ENCODE data around the gene TNFRSF19. TPM values are rescaled to one million over a fixed set of nuclear protein-coding genes. Genes with fewer than 3 reads are reported as not detected.

Gene TNFRSF19
- total and polyA plus RNA-seq, 8 donors: 1.5 to 14.1 (median 3.0) TPM

DNA sequence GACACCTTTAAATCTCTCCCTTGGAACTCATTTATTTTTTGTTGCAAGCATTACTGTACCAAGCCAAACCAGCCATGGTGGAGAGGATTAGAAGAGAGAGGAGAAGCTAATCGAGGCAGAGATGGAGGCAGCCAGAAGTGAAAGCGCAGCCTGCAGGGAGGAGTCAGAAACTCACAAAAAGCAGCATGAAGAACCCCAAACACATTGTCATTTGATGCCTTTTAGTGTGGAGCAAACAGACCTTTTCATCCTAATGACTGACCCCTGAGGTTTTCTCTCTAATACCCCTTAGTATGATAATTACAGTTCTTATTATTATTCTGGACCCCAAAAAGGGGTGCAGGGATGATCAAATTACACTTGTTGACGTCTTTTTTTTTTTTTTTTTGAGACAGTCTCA lies 62.5 kb downstream of the TNFRSF19 start:
- no peaks in the 10 kb centered on the region for H3K36me3 ChIP-seq
- ATAC-seq (no peak), DNase-seq (no peak), FAIRE-seq (no peak)
- 80 to 87% methylated on average over 3 of the region's 3 CpGs for WGBS, 2 donors
- no peaks in the 10 kb centered on the region for H3K9me3 ChIP-seq
- H3K4me3 ChIP-seq: no peak overlapping the region
- peaks cover 6 to 29% (median 19%) of the 10 kb centered on the region in 3 donors for H3K4me1 ChIP-seq
- no peak for TF ChIP-seq CTCF (IDR thresholded peaks at IDR 0.05)
- no peaks in the 10 kb centered on the region for H3K27me3 ChIP-seq
- H3K27ac ChIP-seq: no peak overlapping the region
- intact Hi-C loops (cut with DNase I): no loop called here

DNA sequence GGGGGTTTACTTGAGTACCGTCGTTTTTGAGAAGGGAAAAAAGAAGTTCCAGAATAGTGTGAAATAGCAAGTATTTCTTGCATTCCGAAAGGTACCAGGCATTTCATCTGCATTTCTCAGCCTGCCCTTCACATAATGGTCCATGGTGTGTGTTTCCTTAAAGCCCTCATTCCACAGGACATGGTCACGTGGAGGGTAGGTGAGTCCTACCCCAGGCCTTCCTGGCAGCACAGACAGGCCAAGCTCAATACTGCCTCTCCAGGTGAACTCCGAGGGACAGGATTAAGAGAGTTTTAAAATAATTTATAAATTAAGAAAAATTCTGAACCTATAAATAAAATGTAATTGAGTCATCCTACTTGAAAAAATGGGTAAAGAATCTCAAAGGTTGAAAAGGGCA lies 64.7 kb downstream of the TNFRSF19 start:
- no peaks in the 10 kb centered on the region for H3K36me3 ChIP-seq
- WGBS, 2 donors: 84 to 89% methylated on average over 5 of the region's 5 CpGs
- no peak for TF ChIP-seq CTCF (IDR thresholded peaks at IDR 0.05)
- DNase-seq: no peak
- H3K27me3 ChIP-seq: no peaks in the 10 kb centered on the region
- peaks cover 0 to 17% (median 7%) of the 10 kb centered on the region in 3 donors for H3K4me1 ChIP-seq
- H3K4me3 ChIP-seq: no peak overlapping the region
- no peak overlapping the region for H3K27ac ChIP-seq
- no peaks in the 10 kb centered on the region for H3K9me3 ChIP-seq
- no peak for ATAC-seq
- no peak for FAIRE-seq
- intact Hi-C loops (cut with DNase I): no loop called here

- FAIRE-seq (no peak), ATAC-seq (no peak)
Measured at GRCh38 chr13:23636360-23636759, 66.1 kb downstream of the TNFRSF19 start.

GRCh38 chr13:23637829-23638228 lies 67.6 kb downstream of the TNFRSF19 start:
- ATAC-seq (no peak), DNase-seq (no peak), FAIRE-seq (no peak)
- no peak for TF ChIP-seq CTCF (IDR thresholded peaks at IDR 0.05)
- Histone ChIP-seq H3K4me3 (no peak overlapping the region), H3K4me1 (peaks cover 0 to 4% (median 0%) of the 10 kb centered on the region in 3 donors), H3K36me3 (no peaks in the 10 kb centered on the region), H3K9me3 (no peaks in the 10 kb centered on the region), H3K27ac (no peak overlapping the region), H3K27me3 (no peaks in the 10 kb centered on the region)
- 58 to 59% methylated on average over 9 of the region's 9 CpGs for WGBS, 2 donors
- intact Hi-C loops (cut with DNase I): no loop called here

More at GRCh38 chr13:23636360-23636759, 66.1 kb downstream of the TNFRSF19 start:
- no peaks in the 10 kb centered on the region for H3K9me3 ChIP-seq
- WGBS, 2 donors: 82 to 85% methylated on average over 6 of the region's 6 CpGs
- H3K27ac ChIP-seq: no peak overlapping the region
- DNase-seq: no peak
- peaks cover 1 to 5% (median 4%) of the 10 kb centered on the region in 3 donors for H3K4me1 ChIP-seq
- H3K27me3 ChIP-seq: no peaks in the 10 kb centered on the region
- intact Hi-C loops (cut with DNase I): no loop called here
- no peaks in the 10 kb centered on the region for H3K36me3 ChIP-seq
- no peak overlapping the region for H3K4me3 ChIP-seq
- no peak for TF ChIP-seq CTCF (IDR thresholded peaks at IDR 0.05)

- FAIRE-seq: no peak
- Histone ChIP-seq H3K27me3 (no peaks in the 10 kb centered on the region), H3K4me1 (peaks cover 0 to 4% (median 0%) of the 10 kb centered on the region in 3 donors), H3K4me3 (no peak overlapping the region), H3K9me3 (no peaks in the 10 kb centered on the region), H3K36me3 (no peaks in the 10 kb centered on the region), H3K27ac (peak overlapping the region in 3 of 4 donors; percentile 17 to 63 (median 29))
- DNase-seq: no peak
- intact Hi-C loops (cut with DNase I): no loop called here
- 63 to 66% methylated on average over 6 of the region's 6 CpGs for WGBS, 2 donors
- no peak for TF ChIP-seq CTCF (IDR thresholded peaks at IDR 0.05)
- ATAC-seq: peak; percentile 49 to 75 (median 66)
Measured at GRCh38 chr13:23639674-23640073, 69.5 kb downstream of the TNFRSF19 start.
